Stimulated activated CD4-positive, alpha-beta T cell treated with anti-CD3 and anti-CD28 coated beads, Interleukin-12 subunit alpha, Interleukin-12 subunit beta, amount 100 ng/mL, for 24 hours (primary cell): Measurements from ENCODE around the gene CSH1.
"Not testable (repeated sequence)": the region's sequence is repeated elsewhere in the genome, so short reads cannot be mapped to it uniquely, and the experiment has no call there.

Experiments used
- DNase-seq, 2 experiments: peaks; one replicate each; pipeline ENCODE4 v3.0.0-alpha.2; 2020; ENCODE audit warnings: low read depth in 2 of 2

The CSH1 gene

GRCh38 chr17:63928966-63929695 is 32.8 kb upstream of the CSH1 start:
- DNase-seq, result no peak

GRCh38 chr17:63928172-63928666 is 31.8 kb upstream of the CSH1 start:
- DNase-seq, result no peak

- no peak for DNase-seq
These were observed 31.2 kb upstream of the CSH1 start for GRCh38 chr17:63927464-63928171.

DNA sequence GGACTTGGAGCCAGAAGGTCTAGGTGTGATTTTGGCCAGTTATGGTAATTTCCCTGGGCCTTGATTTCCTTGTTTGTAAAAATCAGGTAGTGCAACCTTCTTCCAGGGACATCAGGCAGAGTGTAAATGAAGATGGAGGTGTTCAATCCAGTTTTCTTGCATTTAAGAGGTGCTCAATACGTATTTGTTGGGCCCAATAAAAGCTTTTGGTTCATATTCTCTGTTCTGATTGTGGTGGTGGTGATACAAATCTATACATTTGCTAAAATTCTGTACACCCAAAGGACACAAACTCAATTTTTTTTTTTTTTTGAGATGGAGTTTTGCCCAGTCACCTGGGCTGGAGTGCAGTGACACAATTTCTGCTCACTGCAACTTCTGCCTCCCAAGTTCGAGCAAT is 29.8 kb upstream of the CSH1 start:
- no peak for DNase-seq

DNA sequence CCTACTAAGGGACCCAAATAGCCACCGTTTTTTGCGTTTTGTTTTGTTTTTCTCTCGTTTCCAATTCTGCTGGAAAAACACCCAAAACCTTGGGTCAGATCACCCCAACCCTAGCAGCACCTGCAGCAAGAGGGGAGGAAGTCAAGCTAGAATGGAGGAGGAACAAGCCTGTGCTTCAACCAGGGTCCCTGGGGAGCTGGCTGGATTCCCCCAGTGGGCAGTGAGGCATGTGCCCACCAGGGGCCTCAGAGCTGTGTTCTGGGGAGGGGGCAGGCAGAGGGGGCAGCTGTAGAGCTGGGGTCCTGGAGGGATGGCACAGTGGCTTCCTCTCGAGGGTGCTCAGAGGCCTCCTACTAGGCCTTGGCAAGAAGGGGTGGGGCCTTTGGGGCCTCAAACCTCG is 29.2 kb upstream of the CSH1 start:
- no peak for DNase-seq

DNA sequence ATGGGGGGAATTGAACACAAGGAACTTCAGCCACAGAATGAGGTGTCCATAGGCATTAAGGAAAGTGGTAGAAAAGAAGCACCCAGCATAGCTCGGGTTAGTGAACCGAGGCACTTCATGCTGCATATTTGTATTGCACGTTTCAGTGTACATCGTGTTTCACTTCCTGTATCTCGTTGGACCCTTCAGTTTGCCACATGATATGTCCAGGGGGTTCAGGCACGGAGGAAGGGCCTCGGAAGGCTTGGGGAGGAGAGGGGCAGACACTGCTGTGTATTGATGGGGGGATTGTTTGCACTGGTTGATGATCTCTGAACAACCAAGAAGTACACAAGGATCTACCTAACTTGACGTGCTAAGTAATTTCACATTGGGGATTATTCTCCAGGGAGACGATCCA is 26.0 kb upstream of the CSH1 start:
- not testable (repeated sequence) for DNase-seq

DNA sequence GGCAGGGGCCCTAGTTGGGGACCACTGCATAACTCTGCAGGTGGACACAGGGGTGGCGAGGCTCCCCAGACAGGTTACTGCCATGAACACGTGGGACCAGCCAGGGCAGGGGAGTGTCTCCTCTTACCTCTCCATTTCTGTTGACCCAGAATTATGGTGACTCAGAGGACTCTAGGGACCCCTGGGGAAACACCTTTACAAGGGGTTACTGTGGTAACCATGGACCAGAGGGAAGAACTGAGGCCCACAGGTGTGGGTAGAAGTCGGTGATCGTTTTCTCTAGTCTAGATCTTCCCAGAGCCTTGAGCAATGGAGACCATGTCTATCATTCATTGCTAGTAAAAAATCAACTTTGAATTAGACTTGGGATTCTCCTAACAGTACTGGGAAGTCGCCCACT is 24.4 kb upstream of the CSH1 start:
- not testable (repeated sequence) for DNase-seq

- DNase-seq, result not testable (repeated sequence)
These were observed 23.7 kb upstream of the CSH1 start for GRCh38 chr17:63920050-63920449.

DNA sequence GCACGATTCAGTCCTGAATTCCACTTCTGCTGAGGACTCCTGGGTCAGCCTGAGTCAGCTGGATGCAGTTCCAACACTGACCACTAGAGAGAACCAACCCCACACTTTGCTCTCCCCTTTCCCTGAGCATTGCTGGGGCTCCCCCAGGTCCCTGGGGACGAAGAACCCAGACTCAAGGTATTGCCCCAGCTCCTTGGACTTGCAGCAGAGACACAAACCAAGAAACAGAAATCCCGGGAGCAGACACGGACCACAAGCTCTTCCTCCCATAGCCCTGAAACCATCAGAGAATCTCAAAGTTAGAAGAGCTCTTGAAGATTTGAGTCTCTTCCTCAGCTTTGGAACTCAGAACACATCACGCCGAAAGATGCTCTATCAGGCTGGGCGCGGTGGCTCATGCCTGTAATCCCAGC is 22.9 kb upstream of the CSH1 start:
- DNase-seq, result peak; percentile 49 to 66

DNA sequence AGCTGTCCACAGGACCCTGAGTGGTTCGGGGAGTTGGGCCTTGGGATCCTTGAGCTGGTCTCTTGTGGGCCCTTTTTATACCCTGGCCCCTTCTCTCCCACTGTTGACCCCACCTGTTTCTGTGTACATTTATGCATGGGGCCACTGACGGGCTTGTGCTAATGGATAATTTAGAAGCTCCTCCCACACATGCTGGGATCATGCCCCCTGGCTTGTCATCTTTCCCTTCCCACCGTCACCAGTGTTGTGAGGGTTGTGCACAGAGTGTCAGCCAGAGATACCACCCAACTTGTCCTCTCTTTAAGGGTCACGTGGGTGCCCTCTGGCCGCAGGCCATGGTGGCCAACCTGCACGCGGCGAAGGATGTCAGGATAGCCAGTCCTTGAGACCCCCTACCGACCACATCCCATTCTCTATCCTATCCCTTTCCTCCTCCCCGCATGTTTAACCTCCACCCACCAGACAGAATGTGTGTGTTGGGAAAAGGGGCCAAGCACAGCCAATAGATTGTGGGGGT is 22.5 kb upstream of the CSH1 start, which contains the start of gene GH1:
GH1 (minus strand) TSS at position 51 of the 517 bp plus-strand sequence. CDS start 63 bp downstream, outside the sequence.
- DNase-seq, result not testable (repeated sequence)

- DNase-seq, result no peak
These were observed 21.9 kb upstream of the CSH1 start for GRCh38 chr17:63918305-63918704.

DNA sequence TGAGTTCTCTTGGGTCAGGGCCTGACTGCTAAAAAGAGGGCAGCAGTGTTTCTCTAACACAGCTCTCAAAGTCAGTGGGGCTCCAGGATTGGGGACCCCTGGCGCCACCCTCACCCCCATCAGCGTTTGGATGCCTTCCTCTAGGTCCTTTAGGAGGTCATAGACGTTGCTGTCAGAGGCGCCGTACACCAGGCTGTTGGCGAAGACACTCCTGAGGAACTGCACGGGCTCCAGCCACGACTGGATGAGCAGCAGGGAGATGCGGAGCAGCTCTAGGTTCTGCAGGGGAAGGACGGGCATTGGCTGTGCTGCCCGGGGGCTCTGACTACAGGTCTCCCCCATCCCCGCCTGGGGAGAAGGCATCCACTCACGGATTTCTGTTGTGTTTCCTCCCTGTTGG is 21.3 kb upstream of the CSH1 start:
- DNase-seq, result no peak

GRCh38 chr17:63917206-63917605 is 20.8 kb upstream of the CSH1 start:
- not testable (repeated sequence) for DNase-seq

GRCh38 chr17:63916566-63917185 is 20.3 kb upstream of the CSH1 start:
- no peak for DNase-seq

DNA sequence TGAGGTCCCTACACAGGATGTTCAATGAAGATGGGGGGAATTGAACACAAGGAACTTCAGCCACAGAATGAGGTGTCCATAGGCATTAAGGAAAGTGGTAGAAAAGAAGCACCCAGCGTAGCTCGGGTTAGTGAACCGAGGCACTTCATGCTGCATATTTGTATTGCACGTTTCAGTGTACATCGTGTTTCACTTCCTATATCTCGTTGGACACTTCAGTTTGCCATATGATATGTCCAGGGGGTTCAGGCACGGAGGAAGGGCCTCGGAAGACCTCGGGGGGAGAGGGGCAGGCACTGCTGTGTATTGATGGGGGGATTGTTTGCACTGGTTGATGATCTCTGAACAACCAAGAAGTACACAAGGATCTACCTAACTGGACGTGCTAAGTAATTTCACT is 19.4 kb upstream of the CSH1 start:
- not testable (repeated sequence) for DNase-seq

GRCh38 chr17:63914471-63914870 is 18.1 kb upstream of the CSH1 start:
- no peak for DNase-seq

DNA sequence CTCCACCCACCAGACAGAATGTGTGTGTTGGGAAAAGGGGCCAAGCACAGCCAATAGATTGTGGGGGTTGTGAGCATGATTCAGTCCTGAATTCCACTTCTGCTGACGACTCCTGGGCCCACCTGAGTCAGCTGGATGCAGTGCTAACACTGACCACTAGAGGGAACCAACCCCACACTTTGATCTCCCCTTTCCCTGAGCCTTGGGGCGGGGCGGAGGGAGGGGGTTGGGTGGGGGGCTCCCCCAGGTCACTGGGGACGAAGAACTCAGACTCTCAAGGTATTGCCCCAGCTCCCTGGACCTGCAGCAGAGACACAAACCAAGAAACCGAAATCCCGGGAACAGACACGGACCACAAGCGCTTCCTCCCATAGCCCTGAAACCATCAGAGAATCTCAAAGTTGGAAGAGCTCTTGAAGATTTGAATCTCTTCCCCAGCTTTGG is 15.3 kb upstream of the CSH1 start:
- DNase-seq, result peak; percentile 39 to 69

- no peak for DNase-seq
These were observed 14.8 kb upstream of the CSH1 start, which contains the start of gene CSHL1 for GRCh38 chr17:63911041-63911635. CSHL1 (minus strand) TSS chr17:63911258; CDS start chr17:63911196, 62 bp downstream.

- no peak for DNase-seq
These were observed 13.7 kb upstream of the CSH1 start for GRCh38 chr17:63910096-63910495.

DNA sequence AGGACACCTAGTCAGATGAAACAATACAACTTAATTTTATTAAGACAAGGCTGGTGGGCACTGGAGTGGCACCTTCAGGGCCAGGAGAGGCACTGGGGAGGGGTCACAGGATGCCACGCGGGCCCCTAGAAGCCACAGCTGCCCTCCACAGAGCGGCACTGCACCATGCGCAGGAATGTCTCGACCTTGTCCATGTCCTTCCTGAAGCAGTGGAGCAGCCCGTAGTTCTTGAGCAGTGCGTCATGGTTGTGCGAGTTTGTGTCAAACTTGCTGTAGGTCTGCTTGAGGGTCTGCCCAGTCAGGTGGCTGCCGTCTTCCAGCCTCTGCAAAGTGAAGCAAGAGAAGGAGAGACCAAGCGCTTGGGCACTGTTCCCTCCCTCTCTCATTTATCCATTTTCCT is 13.2 kb upstream of the CSH1 start:
- not testable (repeated sequence) for DNase-seq

GRCh38 chr17:63907161-63907778 is 10.9 kb upstream of the CSH1 start:
- not testable (repeated sequence) for DNase-seq
